Osteocyte (in vitro differentiated cells): ENCODE measurements around the gene MPL. TPM values are rescaled to one million over a fixed set of nuclear protein-coding genes. Genes with fewer than 3 reads are reported as not detected.

Experiments used
- DNase-seq: peaks from one replicate; pipeline ENCODE4 v3.0.0; 2021; ENCODE audit warnings: mixed read lengths; ENCODE audit not compliant: unreplicated experiment; ENCODE audit errors: extremely low spot score
- H3K27ac Mint-ChIP-seq: one replicate; pipeline ENCODE4 v1.8.0; 2021; ENCODE audit warnings: mild to moderate bottlenecking, mixed read lengths; ENCODE audit not compliant: unreplicated experiment
- H3K27me3 Mint-ChIP-seq: one replicate; pipeline ENCODE4 v1.8.0; 2021; ENCODE audit warnings: mixed read lengths; ENCODE audit not compliant: unreplicated experiment
- H3K36me3 Mint-ChIP-seq: one replicate; pipeline ENCODE4 v1.8.0; 2021; ENCODE audit warnings: mixed read lengths; ENCODE audit not compliant: unreplicated experiment
- H3K4me1 Mint-ChIP-seq: one replicate; pipeline ENCODE4 v1.8.0; 2021; ENCODE audit warnings: mixed read lengths; ENCODE audit not compliant: unreplicated experiment
- H3K4me3 Mint-ChIP-seq: one replicate; pipeline ENCODE4 v1.8.0; 2021; ENCODE audit warnings: mild to moderate bottlenecking, moderate library complexity, mixed read lengths; ENCODE audit not compliant: unreplicated experiment
- H3K9me3 Mint-ChIP-seq: one replicate; pipeline ENCODE4 v1.8.0; 2021; ENCODE audit warnings: mixed read lengths; ENCODE audit not compliant: unreplicated experiment
- total RNA-seq: library from RNA; stranded (reverse); gene quantifications from 2 replicates; pipeline ENCODE4 v1.2.1, GENCODE V29; 2021
- TF ChIP-seq, protein P1 (sequence below): fragments of 200-600 bp; sonication (generic); IDR thresholded peaks from 2 replicates; pipeline ENCODE4 v1.5.0; 2021; ENCODE audit warnings: antibody characterized with exemption, mild to moderate bottlenecking, moderate library complexity

The MPL gene
- total RNA-seq, 1 donor from 2014 or later: not detected

DNA sequence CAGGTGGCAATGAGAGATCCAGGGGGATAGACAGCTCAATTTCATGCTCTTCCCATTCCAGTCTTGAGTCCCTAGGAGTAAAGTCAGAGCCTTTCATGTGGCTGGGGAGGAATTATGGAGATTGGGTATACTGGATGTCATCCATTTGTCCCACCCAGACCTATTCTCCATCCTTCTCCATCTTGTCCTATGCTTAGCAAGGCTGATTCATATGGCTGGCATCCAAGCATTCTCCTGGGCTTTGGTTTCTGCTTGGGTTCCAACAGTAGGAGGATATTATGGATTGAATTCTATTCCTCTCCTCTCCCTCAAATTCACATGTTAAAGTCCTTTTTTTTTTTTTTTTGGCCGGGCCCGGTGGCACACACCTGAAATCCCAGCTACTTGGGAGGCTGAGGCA is 17.3 kb downstream of the MPL start:
- Mint-ChIP-seq H3K9me3 (no peaks in the 10 kb centered on the region), H3K4me1 (peaks cover 20% of the 10 kb centered on the region), H3K27ac (no peak overlapping the region), H3K27me3 (no peaks in the 10 kb centered on the region), H3K4me3 (no peak overlapping the region), H3K36me3 (no peaks in the 10 kb centered on the region)
- TF ChIP-seq, protein P1, sequence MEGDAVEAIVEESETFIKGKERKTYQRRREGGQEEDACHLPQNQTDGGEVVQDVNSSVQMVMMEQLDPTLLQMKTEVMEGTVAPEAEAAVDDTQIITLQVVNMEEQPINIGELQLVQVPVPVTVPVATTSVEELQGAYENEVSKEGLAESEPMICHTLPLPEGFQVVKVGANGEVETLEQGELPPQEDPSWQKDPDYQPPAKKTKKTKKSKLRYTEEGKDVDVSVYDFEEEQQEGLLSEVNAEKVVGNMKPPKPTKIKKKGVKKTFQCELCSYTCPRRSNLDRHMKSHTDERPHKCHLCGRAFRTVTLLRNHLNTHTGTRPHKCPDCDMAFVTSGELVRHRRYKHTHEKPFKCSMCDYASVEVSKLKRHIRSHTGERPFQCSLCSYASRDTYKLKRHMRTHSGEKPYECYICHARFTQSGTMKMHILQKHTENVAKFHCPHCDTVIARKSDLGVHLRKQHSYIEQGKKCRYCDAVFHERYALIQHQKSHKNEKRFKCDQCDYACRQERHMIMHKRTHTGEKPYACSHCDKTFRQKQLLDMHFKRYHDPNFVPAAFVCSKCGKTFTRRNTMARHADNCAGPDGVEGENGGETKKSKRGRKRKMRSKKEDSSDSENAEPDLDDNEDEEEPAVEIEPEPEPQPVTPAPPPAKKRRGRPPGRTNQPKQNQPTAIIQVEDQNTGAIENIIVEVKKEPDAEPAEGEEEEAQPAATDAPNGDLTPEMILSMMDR: no peak
- no peak for DNase-seq

DNA sequence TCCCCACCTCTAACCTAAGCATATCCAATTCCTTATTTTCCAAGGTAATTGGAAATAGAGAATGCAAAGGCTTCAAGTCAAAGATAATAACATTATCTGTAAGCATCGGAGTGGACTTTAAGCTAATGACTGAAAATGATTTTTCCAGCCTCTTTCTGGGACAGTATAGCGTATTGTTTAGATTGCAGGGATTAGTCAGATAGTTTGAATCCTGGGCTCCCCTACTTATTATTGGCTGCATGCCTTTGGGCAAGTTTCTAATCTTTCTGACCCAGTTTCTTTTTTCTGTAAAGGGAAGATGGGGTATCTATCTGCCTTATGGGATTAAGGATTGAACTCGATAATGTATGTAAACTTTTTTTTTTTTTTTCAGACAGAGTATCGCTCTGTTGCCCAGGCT is 19.6 kb downstream of the MPL start:
- peaks cover 38% of the 10 kb centered on the region for H3K4me1 Mint-ChIP-seq
- peaks cover 2% of the 10 kb centered on the region for H3K36me3 Mint-ChIP-seq
- no peak for DNase-seq
- H3K9me3 Mint-ChIP-seq: no peaks in the 10 kb centered on the region
- no peaks in the 10 kb centered on the region for H3K27me3 Mint-ChIP-seq
- no peak overlapping the region for H3K27ac Mint-ChIP-seq
- no peak overlapping the region for H3K4me3 Mint-ChIP-seq
- TF ChIP-seq, protein P1: no peak

DNA sequence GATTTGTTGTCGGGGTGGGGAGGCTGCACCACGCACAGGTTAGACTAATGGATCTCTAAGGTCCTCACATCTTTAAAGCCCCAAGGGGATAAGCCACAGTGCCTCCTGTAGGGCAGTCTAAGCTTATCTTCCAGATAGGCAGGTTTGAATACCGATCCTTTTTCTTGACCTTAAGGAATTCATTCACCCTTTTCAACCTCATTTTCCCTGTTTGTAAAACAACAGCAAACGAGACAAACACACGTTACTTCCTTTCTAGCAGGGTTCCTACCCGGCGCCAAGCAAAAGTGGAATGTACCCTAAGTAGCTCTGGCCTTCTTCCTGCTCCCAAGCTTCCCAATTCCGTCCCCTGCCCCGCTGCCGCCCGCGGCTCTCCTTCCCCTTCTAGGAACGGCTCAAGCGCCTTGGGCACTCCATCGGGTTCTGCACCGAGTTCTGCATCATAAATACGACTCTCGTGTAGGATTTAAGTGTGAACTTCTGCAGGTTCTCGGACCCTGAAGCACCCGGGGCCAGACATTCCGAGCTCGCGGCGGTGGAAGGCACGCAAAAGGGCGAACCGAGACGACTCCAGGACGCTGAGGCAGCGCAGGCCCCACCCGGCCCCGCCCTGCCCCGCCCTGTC is 20.6 kb downstream of the MPL start:
- peaks cover 38% of the 10 kb centered on the region for H3K4me1 Mint-ChIP-seq
- H3K36me3 Mint-ChIP-seq: peaks cover 6% of the 10 kb centered on the region
- peak overlapping the region; percentile 88 for H3K4me3 Mint-ChIP-seq
- peak overlapping the region; percentile 94 for H3K27ac Mint-ChIP-seq
- TF ChIP-seq, protein P1: peak; percentile 48
- H3K27me3 Mint-ChIP-seq: no peaks in the 10 kb centered on the region
- no peak for DNase-seq
- no peaks in the 10 kb centered on the region for H3K9me3 Mint-ChIP-seq

DNA sequence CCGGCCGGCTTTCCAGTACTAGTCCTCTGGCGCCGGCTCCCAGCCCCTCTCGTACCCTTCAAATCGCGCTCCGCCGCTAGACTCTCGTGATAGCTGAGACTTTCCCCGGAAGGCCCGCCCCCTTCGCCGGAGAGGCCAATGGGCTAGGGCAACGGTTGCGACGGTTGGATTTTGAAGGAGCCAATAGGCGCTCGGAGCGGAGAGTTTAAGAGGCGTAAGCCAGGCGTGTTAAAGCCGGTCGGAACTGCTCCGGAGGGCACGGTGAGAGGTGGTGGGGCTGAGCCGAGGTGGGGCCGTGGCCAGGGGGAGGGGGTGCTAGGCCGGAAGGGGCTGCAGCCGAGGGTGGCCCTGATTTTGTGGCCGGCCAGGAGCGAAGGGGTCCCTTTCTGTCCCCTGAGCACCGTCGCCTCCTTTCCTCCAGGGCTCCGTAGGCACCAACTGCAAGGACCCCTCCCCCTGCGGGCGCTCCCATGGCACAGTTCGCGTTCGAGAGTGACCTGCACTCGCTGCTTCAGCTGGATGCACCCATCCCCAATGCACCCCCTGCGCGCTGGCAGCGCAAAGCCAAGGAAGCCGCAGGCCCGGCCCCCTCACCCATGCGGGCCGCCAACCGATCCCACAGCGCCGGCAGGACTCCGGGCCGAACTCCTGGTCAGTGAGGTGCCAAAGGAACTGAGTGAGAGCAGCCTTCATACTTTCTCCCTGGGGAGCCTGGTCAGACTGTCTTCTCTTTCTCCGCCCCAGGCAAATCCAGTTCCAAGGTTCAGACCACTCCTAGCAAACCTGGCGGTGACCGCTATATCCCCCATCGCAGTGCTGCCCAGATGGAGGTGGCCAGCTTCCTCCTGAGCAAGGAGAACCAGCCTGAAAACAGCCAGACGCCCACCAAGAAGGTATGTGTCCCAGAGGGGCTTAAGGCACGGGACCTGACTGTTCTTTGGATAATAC is 21.4 kb downstream of the MPL start, which contains the start of gene CDC20:
TSS of gene CDC20 (plus strand) at position 236 of the 948 bp plus-strand sequence. CDS start at position 471, 235 bp downstream.
- Mint-ChIP-seq H3K27me3 (no peaks in the 10 kb centered on the region), H3K27ac (peak within 1 kb of the TSS; percentile 94), H3K36me3 (peaks cover 10% of the 10 kb centered on the region), H3K4me1 (peaks cover 40% of the 10 kb centered on the region), H3K4me3 (peak within 1 kb of the TSS; percentile 88), H3K9me3 (no peaks in the 10 kb centered on the region)
- DNase-seq: peak; percentile 99
- TF ChIP-seq, protein P1: no peak

DNA sequence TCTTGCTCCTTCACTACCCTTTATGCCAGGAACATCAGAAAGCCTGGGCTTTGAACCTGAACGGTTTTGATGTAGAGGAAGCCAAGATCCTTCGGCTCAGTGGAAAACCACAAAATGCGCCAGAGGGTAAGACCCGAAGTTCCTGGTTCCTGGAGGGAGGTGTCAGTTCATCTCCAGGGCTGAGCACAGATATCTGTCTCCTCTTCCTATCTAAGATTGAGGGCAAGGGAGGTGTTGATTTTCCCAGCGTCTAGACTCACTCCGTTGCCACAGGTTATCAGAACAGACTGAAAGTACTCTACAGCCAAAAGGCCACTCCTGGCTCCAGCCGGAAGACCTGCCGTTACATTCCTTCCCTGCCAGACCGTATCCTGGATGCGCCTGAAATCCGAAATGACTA is 22.1 kb downstream of the MPL start:
- peak overlapping the region; percentile 21 for H3K27ac Mint-ChIP-seq
- H3K4me1 Mint-ChIP-seq: peaks cover 40% of the 10 kb centered on the region
- TF ChIP-seq, protein P1: no peak
- peak overlapping the region; percentile 88 for H3K4me3 Mint-ChIP-seq
- no peaks in the 10 kb centered on the region for H3K9me3 Mint-ChIP-seq
- peaks cover 14% of the 10 kb centered on the region for H3K36me3 Mint-ChIP-seq
- no peaks in the 10 kb centered on the region for H3K27me3 Mint-ChIP-seq
- DNase-seq: no peak
